MCF 10A (cell line): ENCODE data around the gene SLC6A2. TPM values are rescaled to one million over a fixed set of nuclear protein-coding genes. Genes with fewer than 3 reads are reported as not detected.

Source experiments
- total RNA-seq: library from RNA; stranded (reverse); gene quantifications from 2 replicates; pipeline ENCODE4 v1.2.3, GENCODE V29; 2022

Gene SLC6A2
- total RNA-seq, 1 experiment from 2014 or later: not detected

Other genes starting within 250 kb of the SLC6A2 start
- 3.3 and 3.7 TPM in 2 replicates for gene MMP2, start 176.8 kb upstream of the SLC6A2 start, total RNA-seq
- 10.7 and 11.7 TPM in 2 replicates for gene LPCAT2, start 146.9 kb upstream of the SLC6A2 start, total RNA-seq
- 0.30 and 0.32 TPM in 2 replicates for gene CAPNS2, start 89.3 kb upstream of the SLC6A2 start, total RNA-seq
- gene CES1, start 177.1 kb downstream of the SLC6A2 start, total RNA-seq: not detected in 2 replicates
- not detected in 2 replicates for gene CES5A, start 219.4 kb downstream of the SLC6A2 start, total RNA-seq